Heart left ventricle (tissue), 13 donors: Measurements from ENCODE around the gene RNF149.

ENCODE experiments used
- POLR2A ChIP-seq, 2 donors: fragments of 450-650 bp; IDR thresholded peaks; one replicate each; pipeline ENCODE4 v1.6.1; 2017; ENCODE audit warnings: antibody characterized with exemption in 2 of 2, mild to moderate bottlenecking in 2 of 2, moderate library complexity in 2 of 2
- TF ChIP-seq, protein P1 (sequence below), 12 donors: fragments of 200-600 bp; sonication (generic) in 4 of 12; IDR thresholded peaks; one replicate each; pipeline versions ENCODE4 v1.5.0 to v1.8.0; 2018 to 2022; ENCODE audit warnings: antibody characterized with exemption in 12 of 12, mild to moderate bottlenecking in 5 of 12
- donor health status: ischemic (EF 13 %, LVEDD 7.1; RV severe dilation, severe dysfunction).
- donor health status: DM: no; HTN: yes; CAD: no.
- donor health status: DM: no; HTN: no; CAD: no.
- donor health status: ischemic (EF 25% LVEDD 6.9; RV normal size, moderate dysfunction).
- donor health status: ischemic (EF 25% LVEDD 5.7; RV mildly dilated, moderate dysfunction).
- donor health status: ischemic (EF 35%, LVEDD 5.7; RV mildly dilated, moderate dysfunction).
- donor health status: nonischemic (EF 11% LVEDD 7.7; RV severe dilation, severe dysfunction).
- donor health status: DM: yes; HTN: yes; CAD: no.
- donor health status: PGD.
- donor health status: ischemic (EF 29% LVEDD 5.4; RV normal size, mild dysfunction).
- donor health status: nonischemic (EF 23%, LVEDD 6.1; RV moderate dilation, normal function).

DNA sequence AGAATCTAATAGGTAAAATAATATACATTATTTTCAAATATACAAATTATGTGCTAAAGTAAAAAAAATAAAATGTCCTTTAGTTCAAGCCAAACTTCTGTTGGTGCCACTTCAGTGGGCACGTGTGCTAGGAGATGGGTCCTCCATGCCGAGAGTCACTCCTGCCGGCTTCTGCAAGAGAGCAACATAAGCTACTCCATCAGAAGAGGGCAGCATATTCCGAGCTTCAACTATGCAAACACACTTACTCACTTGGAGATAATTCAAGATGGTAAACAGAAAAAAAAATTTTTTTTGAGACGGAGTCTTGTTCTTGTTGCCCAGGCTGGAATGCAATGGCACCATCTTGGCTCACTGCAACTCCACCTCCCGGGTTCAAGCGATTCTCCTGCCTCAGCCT lies 31.4 kb downstream of the RNF149 start:
- TF ChIP-seq, protein P1, sequence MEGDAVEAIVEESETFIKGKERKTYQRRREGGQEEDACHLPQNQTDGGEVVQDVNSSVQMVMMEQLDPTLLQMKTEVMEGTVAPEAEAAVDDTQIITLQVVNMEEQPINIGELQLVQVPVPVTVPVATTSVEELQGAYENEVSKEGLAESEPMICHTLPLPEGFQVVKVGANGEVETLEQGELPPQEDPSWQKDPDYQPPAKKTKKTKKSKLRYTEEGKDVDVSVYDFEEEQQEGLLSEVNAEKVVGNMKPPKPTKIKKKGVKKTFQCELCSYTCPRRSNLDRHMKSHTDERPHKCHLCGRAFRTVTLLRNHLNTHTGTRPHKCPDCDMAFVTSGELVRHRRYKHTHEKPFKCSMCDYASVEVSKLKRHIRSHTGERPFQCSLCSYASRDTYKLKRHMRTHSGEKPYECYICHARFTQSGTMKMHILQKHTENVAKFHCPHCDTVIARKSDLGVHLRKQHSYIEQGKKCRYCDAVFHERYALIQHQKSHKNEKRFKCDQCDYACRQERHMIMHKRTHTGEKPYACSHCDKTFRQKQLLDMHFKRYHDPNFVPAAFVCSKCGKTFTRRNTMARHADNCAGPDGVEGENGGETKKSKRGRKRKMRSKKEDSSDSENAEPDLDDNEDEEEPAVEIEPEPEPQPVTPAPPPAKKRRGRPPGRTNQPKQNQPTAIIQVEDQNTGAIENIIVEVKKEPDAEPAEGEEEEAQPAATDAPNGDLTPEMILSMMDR (IDR thresholded peaks at IDR 0.05) = peak in 1 of 12 donors; percentile 11
- no peak for TF ChIP-seq POLR2A (IDR thresholded peaks at IDR 0.05)
